Measurements from ENCODE around the gene ACP6.

DNA sequence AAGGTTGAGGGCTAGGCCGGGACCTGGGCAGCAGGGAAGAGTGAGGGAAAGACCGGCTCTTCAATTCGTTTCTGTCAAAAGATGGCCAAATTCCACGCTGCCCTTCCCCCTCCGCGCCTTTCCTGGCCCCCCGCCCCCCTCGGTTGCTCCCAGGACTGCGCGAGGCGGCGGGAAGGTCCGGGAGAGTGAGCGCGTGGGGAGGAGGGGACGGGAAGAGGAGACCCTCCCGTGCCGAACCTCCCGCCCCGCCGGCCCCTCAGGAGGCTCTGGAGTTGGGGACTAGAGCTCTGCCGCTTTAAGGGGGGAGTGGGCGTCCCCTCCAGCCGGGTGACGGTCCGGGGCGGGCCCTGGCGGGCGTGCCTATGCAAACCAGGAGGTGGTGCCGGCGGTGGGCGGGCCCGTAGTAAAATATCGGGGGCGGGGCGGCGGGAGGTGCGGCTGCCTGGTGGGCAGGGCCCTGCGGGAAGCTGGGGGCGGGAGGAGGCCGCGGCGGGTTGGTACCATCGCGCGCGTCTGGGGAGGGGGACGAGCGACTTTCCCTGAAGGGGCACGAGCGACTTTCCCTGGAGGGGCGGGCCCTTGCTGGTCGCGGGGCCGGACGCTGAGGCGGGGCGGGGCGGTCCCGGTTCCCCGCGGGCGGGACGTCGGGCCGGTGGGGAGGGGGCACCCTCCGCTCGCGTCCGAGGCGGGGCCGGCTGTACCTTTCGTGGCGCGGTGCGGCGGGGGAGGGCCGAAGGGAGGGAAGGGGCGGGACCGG is 70.8 kb downstream of the ACP6 start:
- TF ChIP-seq POLR2A (IDR thresholded peaks at IDR 0.05), result peak; percentile 79 to 89
- TF ChIP-seq, protein P1, sequence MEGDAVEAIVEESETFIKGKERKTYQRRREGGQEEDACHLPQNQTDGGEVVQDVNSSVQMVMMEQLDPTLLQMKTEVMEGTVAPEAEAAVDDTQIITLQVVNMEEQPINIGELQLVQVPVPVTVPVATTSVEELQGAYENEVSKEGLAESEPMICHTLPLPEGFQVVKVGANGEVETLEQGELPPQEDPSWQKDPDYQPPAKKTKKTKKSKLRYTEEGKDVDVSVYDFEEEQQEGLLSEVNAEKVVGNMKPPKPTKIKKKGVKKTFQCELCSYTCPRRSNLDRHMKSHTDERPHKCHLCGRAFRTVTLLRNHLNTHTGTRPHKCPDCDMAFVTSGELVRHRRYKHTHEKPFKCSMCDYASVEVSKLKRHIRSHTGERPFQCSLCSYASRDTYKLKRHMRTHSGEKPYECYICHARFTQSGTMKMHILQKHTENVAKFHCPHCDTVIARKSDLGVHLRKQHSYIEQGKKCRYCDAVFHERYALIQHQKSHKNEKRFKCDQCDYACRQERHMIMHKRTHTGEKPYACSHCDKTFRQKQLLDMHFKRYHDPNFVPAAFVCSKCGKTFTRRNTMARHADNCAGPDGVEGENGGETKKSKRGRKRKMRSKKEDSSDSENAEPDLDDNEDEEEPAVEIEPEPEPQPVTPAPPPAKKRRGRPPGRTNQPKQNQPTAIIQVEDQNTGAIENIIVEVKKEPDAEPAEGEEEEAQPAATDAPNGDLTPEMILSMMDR (IDR thresholded peaks at IDR 0.05), result peak in 1 of 6 experiments; percentile 11
